HG03442 (cell line): ENCODE data around the gene EFCAB14.
A peak's percentile ranks its signal among the peaks of the same experiment; 100 is the strongest.
"Not testable (repeated sequence)": the region's sequence is repeated elsewhere in the genome, so short reads cannot be mapped to it uniquely, and the experiment has no call there.

ENCODE experiments used
- ATAC-seq: cut with Tn5 transposase; IDR thresholded peaks from one replicate; pipeline ENCODE4 v1.9.1; 2021; ENCODE audit warnings: mild to moderate bottlenecking, moderate library complexity; ENCODE audit not compliant: unreplicated experiment

EFCAB14 gene

DNA sequence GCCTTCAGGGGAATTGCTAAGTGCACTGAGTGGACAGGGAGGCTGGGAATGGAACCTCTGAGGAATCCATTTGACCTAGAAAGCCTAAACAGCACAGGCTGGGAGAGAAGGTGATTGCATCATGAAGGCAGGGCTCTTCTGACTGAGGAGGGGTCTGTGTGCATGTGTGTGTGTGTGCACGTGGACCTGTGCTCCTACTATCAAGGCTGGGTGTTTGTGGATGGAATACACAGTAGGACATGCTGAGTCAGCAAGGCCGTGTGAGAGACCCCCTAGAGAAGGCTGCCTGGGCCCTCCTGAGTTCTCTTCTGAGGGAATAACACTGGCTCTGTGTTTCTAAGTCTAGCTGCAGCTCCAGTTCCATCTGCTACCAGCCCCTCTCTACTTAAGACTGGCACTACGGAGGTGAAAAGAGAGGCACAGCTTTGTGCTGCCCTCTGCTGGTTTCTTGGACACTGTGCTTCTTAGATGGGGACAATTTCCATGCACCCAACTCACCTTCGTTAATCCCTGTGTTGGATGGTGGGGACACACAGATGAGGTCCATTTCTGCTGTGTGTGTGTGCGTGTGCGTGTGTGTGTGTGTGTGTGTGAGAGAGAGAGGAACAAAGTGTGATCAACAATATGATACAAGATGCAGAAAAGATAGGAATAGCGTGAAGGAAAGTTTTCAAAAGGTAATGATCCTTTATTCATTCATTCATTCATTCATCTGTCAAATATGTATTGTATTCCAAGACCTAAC is 6.2 kb upstream of the EFCAB14 start:
- ATAC-seq: peak; percentile 91

DNA sequence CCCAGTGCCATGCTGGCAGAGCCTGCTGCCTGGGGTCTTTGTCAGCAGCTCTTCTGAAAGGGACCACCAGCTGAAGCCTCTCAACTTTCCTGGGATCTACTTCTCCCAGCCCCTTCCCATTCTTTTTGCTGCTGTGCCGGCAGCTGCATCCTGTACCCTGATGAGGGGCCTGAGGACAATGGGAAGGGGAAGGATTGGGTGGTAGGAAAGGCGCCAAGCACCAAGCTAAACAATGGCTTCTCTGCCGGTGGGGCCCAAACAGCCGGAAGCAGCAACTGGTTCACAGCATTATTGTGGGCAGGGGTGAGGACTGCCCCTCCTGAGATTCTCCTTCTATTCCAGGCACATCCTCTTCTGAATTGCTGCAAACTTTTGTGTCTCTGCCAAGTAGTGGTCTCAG is 5.0 kb upstream of the EFCAB14 start:
- ATAC-seq: no peak

DNA sequence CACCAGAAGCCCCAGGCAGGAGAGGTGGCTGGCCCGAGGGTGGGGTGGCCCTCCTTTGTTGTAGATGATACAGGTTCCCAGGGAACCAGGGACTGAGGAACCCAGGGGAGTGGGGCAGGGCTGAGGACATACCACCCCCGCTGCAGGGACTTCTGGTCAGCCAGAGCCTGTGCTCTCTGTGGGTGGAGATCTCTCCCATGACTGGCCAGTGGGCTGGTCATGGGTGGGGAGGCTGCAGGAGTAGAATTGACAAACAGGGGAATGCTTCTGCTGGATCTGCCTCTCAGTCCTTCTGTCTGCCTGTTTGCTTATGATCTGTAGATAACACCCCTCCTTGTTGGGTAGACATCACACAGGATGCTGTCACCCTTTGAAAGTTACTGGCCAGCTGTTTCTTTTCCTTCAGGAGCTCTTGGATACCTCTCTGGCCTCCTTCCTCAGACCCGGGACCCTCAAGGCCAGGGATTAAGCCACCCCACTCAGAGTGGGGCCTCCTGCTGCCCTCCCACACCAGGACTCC is 2.8 kb upstream of the EFCAB14 start:
- ATAC-seq: no peak

DNA sequence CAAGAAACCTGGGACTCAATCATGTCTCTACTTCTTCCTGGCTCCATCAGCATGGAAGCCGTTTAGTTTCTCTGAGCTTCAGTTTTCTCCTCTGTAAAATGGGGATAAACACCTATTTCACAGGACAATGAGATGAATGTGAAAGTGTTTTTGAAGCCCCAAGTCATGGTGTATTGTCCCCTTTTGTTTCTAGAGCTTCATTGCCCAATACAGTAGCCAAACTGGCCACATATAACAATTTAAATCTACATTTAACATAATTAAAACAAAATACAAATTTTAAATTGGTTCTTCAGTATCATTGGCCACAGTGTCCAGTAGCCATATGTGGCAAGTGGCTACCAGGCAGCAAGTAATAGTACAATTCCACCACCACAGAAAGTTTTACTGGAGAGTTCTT is 2.3 kb upstream of the EFCAB14 start:
- ATAC-seq: no peak

DNA sequence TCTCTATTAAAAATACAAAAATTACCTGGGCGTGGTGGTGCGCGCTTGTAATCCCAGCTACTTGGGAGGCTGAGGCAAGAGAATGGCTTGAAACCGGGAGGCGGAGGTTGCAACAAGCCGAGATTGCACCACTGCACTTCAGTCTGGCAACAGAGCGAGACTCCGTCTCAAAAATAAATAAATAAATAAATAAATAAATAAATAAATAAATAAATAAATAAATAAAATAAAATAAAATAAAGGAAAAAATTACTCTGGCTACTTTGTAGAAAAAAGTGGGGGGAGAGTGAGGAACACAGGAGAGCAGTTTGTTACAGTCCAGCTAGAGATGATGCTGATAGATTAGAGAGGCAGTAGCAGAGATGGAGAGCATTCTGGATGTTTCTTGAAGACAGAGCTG is 1.4 kb upstream of the EFCAB14 start:
- ATAC-seq: not testable (repeated sequence)

DNA sequence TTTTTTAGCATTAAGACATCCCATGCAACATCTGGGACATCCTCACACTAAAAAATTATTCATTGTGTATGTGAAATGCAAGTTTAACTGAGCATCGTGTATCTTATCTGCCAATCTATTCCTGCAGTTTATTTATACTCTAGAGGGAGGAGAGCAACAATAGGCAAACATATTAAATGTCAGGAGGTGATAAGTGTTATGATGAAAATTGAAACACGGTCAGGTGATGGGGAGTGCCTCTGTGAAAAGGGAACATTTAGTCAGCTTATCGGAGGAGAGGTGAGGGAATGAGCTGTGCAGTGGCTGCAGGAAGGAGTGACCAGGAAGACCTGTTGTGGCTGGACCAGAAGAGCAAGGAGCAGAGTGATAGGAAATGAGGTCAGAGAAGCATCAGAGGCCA is 775 bp upstream of the EFCAB14 start:
- no peak for ATAC-seq

DNA sequence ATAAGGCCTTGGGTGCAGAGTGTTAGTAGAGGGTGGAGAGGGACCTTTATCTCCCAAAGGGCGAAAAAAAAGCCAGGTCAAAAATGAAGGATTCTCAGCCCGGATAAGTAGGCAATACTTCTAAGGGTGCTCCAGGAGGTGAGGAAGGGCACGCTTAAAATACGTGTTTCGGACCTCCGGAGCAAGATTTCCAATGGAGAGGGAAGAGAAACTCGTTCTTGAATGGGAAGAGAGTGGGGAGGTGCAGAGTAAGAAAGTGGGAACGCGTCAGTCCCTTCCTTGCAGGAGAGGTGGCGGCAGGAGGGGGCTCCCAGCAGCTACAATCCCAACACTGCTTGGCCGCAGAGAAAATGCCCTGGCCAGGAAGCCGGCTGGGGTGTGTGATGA is 581 bp downstream of the EFCAB14 start:
- ATAC-seq: no peak

DNA sequence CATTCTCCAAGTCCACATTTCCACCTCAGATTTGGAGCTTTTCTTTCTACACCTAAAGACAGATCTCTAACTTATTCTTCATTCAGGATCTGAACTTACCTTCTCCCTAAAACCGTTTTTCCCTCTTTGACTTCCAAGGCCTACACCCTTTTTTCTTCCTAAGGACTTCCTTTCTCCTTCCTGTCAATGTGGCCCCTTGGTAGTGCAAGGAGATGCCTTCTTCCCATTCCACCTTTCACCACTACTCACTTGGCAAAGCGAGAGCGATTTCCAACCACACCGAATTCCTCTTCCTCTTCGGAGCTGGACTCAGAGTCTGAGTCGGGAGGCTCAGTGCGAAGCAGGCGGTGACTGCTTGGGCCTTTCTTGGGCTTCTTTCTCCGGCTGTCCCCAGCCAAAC is 1.3 kb downstream of the EFCAB14 start:
- ATAC-seq: no peak

DNA sequence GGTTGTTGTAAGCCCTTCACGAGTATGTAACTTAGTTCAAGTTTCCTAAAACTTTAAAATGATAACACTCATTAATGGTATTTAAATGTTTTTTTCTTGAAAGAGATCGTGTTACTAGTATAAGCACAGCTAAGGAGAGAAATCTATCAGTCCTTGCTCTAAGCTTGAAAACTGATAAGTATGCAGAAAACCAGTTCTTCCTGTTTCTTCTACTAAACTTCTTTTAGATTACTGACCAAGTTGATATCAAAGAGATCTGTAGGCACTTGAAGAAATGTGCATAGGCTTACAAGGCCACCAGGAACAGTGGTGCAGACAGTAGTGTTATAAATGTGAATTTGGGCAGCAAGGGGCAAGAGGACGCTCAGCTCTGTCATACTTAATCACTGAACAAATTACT is 3.9 kb downstream of the EFCAB14 start:
- ATAC-seq: no peak

DNA sequence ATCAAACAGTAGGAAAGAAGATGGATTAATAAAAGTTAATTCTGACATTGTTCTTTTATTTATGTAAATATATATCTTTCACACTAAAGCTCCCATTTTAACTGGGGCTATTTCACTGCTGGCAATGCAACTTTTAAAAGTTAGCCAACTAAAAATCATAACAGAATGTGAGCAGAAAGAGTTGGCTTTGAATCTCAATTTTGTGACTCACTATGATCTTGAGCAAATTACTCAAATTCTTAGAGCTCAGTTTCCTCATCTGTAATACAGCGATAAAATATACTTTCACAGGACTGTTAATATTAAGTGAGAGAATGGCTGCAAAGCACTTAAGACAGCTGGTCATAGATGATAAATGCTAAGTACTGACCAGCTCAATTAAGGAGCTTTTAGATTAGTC is 10.8 kb downstream of the EFCAB14 start:
- no peak for ATAC-seq

DNA sequence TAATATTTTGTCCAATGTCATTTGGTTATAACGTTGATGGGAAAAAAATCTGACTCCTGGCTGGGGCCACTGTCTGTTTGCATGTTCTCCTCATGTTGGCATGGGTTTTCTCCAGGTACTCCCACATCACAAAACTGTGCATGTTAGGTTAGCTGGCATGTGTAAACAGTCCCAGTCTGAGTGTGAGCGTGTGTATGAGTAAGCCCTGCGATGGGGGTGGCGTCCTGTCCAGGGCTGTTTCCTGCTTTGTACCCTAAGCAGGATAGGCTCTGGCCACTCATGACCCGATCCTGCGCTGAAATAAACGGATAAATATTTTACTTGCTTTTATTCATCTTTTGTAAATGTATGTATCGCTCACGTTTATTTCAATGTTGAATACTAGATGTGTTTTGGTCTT is 13.5 kb downstream of the EFCAB14 start:
- ATAC-seq: no peak

DNA sequence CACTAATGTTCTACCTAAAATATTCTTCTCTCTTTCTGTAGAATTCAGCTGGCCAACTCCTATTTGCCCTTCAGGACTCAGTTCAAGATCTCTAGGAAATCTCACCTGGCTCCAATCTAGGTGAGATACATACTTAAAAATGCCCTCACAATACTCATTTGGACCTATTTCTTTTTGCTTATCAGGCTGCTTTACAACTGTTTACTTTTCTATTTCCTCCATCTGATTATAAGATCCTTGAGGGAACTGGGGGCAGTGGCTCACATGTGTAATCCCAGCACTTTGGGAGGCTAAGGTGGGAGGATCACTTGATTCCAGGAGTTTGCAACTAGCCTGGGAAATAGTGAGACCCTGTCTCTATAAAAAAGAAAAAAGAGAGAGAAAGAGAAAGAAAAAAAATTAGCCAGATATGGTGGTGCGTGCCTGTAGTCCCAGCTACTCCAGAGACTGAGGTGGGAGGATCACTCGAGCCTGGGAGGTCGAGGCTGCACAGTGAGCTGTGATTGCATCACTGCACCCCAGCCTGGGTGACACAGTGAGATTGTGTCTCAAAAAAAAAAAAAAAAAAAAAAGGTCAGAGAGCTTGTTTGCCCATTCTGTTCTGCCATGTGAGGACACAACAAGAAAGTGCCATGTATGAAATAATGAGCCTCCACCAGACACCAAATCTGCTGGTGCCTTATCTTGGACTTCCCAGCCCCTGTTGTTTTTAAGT is 14.8 kb downstream of the EFCAB14 start:
- no peak for ATAC-seq

DNA sequence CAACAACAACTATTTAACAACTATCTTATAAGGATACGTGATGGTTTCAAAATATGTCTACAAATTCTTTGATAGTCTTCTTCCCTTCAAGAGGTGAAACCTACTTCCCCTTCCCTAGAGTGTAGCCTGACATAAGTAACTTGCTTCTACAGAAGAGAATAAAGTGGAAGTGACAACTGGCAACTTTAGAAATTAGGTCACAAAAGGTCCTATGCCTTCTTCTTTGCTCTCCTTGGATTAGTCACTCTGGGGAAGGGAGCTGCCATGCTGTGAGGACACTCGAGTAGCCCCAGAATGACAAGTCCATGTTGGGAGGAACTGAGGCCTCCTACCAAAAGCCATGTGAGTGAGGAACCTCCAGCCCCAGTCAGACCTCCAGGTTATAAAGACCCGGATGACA is 19.2 kb downstream of the EFCAB14 start:
- no peak for ATAC-seq

DNA sequence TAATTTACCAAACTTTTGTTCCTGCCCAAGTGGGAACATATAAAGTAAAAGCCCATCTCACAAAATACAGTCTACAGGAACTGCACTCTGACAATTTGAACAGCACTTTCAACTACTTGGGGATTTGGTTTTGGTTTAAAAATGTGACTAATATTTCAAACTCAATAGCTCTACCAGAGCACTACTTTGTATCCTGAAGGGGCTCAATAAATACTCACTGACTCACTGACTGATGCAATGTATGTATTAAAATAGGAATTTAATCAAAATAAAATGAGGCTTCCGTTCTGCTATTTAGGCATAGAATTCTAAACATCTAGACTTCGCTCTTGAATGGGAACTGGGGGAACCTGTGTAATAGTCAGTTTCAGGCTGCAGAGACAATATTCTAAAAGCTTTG is 21.9 kb downstream of the EFCAB14 start:
- ATAC-seq: no peak

DNA sequence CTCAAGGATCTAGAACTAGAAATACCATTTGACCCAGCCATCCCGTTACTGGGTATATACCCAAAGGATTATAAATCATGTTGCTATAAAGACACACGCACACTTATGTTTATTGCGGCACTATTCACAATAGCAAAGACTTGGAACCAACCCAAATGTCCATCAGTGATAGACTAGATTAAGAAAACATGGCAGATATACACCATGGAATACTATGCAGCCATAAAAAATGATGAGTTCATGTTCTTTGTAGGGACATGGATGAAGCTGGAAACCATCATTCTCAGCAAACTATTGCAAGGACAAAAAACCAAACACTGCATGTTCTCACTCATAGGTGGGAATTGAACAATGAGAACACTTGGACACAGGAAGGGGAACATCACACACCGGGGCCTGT is 24.2 kb downstream of the EFCAB14 start:
- not testable (repeated sequence) for ATAC-seq

DNA sequence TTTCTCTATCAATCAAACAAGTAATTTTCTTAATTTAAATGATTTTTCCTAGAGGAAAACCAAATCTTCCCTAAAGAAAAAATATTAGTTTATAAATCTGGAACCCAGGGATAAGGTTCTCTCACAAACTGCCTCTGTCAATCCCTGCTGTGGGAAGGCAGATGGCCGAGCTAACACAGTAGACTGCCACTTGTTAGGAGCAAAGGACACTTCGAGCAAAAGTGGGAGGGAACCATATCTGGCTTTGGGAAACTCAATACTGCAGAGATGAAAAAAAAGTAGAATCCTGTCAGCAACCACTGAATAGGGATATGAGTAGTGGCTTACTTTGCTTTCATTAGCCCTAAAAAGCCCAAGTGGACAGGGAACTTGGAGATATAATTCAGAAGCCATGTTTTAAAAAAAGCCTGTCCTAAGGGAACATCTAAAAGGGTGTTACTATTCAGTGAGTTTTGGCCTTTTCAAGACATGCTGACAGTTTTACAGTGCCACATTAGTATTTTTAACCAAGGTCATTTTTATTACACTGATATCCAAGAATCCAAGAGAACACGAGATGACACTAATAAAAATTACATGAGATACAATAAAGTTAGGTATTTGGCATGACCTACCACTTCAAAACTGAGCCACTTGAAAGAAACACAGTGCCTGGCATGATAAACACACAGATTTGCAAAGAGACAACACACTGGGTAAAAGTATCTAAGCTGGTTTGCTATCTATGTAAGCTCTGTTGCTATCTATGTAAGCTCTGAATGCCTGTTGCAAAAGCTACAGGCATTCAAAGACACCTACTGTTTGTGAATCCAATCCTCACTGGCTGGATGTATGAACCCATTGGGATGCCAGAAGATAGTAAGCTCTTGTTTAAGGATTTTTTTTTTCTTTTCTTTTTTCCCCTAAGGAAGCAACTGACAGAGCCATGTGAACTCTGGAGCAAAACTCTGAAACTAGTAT is 25.8 kb downstream of the EFCAB14 start:
- ATAC-seq: no peak

DNA sequence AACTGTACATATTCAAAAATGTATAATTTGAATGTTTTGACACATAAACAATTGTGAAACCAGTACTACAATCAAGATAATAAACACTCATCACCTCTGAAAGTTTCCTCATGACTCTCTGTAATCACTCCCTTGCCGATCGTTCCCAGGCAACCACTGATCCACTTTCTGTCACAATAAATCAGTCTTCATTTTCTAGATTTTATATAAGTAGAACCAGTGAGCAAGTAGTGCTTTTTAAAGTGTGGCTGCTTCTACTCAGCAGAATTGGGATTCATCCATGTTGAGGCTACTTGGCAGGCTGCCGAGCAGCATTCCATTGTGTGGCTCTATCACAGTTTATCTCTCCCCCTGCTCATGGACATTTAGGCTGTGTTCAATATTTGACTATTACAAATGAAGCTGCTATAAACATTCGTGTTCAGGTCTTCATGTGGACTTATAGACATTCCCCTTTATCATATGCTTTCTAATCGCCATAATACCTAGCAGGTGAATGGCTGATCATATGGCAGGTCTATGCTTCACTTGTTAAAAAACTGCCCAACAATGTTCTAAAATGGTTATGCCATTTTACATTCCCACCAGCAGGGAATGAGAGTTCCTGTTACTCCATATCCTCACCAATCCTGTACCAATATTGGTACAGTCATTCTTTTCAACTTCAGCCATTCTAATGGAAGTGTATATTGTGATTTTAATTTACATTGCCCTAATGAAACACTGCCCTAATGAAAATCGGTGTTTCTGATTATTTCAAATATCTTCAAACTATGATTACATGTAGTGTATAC is 26.7 kb downstream of the EFCAB14 start:
- ATAC-seq: no peak

DNA sequence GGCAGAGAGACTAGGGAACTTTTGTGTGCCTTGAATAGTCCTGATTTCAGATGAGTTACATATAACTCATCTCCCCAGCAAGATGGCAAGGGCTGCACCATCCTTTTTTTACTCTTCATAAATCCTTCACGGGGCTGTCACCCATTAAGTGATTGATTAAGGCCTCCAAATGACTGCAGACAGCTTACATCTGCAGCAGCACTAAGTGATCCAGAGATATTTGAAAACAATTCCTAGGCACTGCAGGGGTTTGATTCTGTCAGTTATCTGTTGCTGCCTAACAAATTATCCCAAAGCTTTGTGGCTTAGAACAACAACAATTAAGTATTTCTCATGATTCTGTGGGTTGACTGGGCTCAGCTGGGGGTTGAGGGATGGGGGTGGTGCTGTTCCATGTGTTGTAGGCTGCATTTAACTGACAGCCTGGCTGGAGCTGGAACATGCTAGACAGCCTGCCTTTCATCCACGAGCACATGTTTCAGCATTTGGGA is 27.9 kb downstream of the EFCAB14 start:
- no peak for ATAC-seq

DNA sequence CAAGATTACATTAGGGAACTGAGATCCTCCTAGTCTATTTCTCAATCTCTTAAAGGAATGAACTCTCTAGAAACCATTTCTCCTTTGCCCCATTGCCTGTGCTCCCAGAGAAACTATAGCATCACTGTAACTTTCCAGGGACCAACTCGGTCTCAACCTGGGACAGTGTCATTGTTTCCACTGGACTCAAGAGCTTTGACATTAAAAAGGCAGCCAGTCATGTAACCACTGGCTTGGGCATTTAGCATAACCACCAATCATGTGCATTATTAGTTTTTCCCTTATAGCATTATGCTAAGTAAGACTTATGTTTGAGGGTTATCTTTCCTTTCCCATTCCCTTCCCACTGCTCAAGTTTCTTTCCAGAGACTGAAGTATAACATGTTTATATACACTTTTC is 29.0 kb downstream of the EFCAB14 start:
- ATAC-seq: no peak

DNA sequence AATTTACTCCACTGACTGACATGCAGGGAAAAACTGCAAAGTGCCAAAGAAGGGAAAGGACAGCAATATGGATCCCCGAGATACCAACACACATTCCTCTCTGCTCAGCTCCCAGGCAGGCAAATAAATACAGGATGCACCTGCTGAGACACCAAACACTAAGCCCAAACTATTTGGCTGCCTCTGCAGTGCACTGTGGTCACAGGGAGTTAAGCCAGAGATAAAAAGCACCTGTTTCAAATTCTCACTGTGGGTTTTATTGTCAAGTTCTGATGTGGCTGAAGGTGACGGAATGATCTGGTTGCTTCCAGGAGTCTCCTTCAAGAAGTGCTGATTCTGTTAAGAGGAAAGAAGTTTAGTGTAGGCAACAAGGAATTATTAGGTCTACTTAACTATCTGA is 29.6 kb downstream of the EFCAB14 start:
- ATAC-seq: no peak
